ENCODE data around the gene ATP6AP2. TPM values are rescaled to one million over a fixed set of nuclear protein-coding genes. Genes with fewer than 3 reads are reported as not detected.

The ATP6AP2 gene
- total RNA-seq, 1 experiment from 2014 or later: 72.7 TPM

GRCh38 chrX:40653535-40653934 lies 72.8 kb downstream of the ATP6AP2 start:
- TF ChIP-seq POLR2AphosphoS5 (IDR thresholded peaks at IDR 0.05; ENCODE audit: low read depth, low read length) (no peak), SIN3A (IDR thresholded peaks at IDR 0.05; ENCODE audit: borderline replicate concordance, insufficient read depth, low read depth, low read length) (no peak), CTCF (IDR thresholded peaks at IDR 0.05) (no peak), REST (IDR thresholded peaks at IDR 0.05; ENCODE audit: insufficient read depth in 1 of 2, low read depth in 2 of 2, low read length in 1 of 2) (no peak)
- ChIA-PET CTCF (no interaction called here), POLR2A (no interaction called here)
- Histone ChIP-seq H3K36me3 (ENCODE audit: control insufficient read depth, insufficient read depth, low read length) (no peaks in the 10 kb centered on the region; the same call in 1 of the 2 replicates), H3K27me3 (ENCODE audit: control insufficient read depth, insufficient read depth, low read length) (no peaks in the 10 kb centered on the region), H3K9me3 (ENCODE audit: control insufficient read depth, insufficient read depth, low read depth, low read length) (no peaks in the 10 kb centered on the region), H3K27ac (ENCODE audit: low read length) (no peak overlapping the region), H3K4me3 (ENCODE audit: low read depth in 2 of 2, low read length in 2 of 2) (no peak overlapping the region), H3K4me1 (ENCODE audit: control insufficient read depth, insufficient read depth, low read length) (no peaks in the 10 kb centered on the region)
- intact Hi-C loops (cut with micrococcal nuclease; ENCODE audit: unreplicated experiment) (loop anchor here (5.0 to 10.0 kb wide), 2 partner anchors 144 to 441 kb away; no protein-coding TSS in a partner anchor), in situ Hi-C loops (cut with HindIII; ENCODE audit: low pct_unique_long_range_greater_than_20kb, low sequenced_read_pairs) (no loop called here)
- DNase-seq (ENCODE audit: low read depth, low spot score) (no peak), ATAC-seq (no peak)
- BruUV-seq (replicated peaks): no TSS peak

Other genes with a start within 250 kb of the ATP6AP2 start
- gene MPC1L, start 42.5 kb downstream of the ATP6AP2 start, total RNA-seq (2021; ENCODE audit: unreplicated experiment): not detected
- gene CXorf38, start 66.6 kb downstream of the ATP6AP2 start, total RNA-seq (2021; ENCODE audit: unreplicated experiment): 7.8 TPM
- gene MED14, start 154.6 kb downstream of the ATP6AP2 start, total RNA-seq (2021; ENCODE audit: unreplicated experiment): 45.4 TPM